ENCODE results near the gene RBM19.

Gene RBM19

DNA sequence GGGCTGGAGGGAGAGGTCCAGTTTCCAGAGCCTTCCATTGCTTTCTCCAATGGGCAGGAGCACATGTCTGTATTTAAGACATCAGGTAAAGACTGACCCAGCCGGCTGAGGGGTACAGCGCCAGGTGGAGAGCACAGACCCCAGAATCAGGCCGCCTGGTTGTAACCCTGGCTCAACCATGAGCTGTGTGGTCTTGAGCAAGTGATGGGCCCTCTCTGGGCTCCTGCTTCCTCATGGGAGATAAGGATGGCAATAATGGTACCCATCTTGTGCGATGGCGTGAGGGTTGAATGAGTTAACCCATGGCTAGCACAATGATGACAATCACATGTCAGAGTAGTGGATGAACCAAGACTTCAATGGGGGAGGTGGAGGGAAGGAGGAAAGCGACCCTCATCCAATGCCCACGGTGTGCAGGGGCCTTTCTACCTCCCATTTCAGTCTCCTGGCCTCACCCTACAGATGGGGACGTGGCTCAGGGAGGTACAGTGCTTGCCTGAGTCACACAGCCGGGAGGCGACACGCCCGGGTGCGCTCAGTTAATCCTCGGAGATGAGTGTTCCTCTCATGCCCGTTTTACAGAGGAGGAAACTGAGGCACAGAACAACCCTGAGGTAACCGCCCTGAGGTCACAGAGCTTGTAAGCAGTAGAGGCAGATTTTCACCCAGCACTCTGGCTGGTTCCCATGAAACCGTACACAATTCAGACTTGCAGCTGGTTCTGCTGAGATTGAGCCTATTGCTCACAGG, 163.9 kb downstream of the RBM19 start:
- peaks cover 0 to 4% of the 10 kb centered on the region in 2 donors for H3K9me3 ChIP-seq (ENCODE audit: control insufficient read depth in 1 of 2, low read length in 2 of 2)
- no peaks in the 10 kb centered on the region for H3K27me3 ChIP-seq (ENCODE audit: control insufficient read depth in 1 of 2, insufficient read depth in 2 of 2, low read length in 2 of 2)
- H3K4me3 ChIP-seq (ENCODE audit: low read depth in 1 of 2, low read length in 2 of 2) = no peak overlapping the region
- H3K4me1 ChIP-seq (ENCODE audit: control insufficient read depth in 1 of 2, insufficient read depth in 2 of 2, low read length in 2 of 2) = no peaks in the 10 kb centered on the region
- H3K9ac ChIP-seq (ENCODE audit: low read depth in 1 of 2, low read length in 2 of 2) = no peak overlapping the region
- H3K27ac ChIP-seq (ENCODE audit: low read depth, low read length) = no peak overlapping the region
- H3K36me3 ChIP-seq (ENCODE audit: control insufficient read depth in 1 of 2, insufficient read depth in 2 of 2, low read length in 2 of 2) = no peaks in the 10 kb centered on the region

DNA sequence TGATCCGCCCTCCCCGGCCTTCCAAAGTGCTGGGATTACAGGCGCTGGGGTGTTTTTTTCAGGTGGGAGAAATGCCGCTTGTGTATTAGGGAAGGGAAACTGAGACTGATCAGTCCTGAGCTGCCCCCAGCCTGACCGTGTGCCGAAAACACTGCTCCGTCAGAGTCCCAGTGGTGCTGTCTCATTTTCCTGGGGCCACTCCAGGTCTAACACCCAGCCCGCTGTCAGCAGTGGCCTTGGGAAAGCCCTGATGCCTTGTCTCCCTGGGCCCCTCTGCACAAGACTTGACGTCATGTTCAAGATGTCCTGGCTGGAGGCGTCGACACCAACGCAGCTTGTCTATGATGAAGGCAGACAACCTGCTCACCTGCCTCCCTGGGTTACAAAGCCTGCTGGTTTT, 165.9 kb downstream of the RBM19 start:
- H3K4me3 ChIP-seq (ENCODE audit: low read depth in 1 of 2, low read length in 2 of 2) = no peak overlapping the region
- no peak overlapping the region for H3K27ac ChIP-seq (ENCODE audit: low read depth, low read length)
- no peaks in the 10 kb centered on the region for H3K4me1 ChIP-seq (ENCODE audit: control insufficient read depth in 1 of 2, insufficient read depth in 2 of 2, low read length in 2 of 2)
- no peaks in the 10 kb centered on the region for H3K27me3 ChIP-seq (ENCODE audit: control insufficient read depth in 1 of 2, insufficient read depth in 2 of 2, low read length in 2 of 2)
- H3K36me3 ChIP-seq (ENCODE audit: control insufficient read depth in 1 of 2, insufficient read depth in 2 of 2, low read length in 2 of 2) = no peaks in the 10 kb centered on the region
- no peak overlapping the region for H3K9ac ChIP-seq (ENCODE audit: low read depth in 1 of 2, low read length in 2 of 2)
- no peaks in the 10 kb centered on the region for H3K9me3 ChIP-seq (ENCODE audit: control insufficient read depth in 1 of 2, low read length in 2 of 2)

DNA sequence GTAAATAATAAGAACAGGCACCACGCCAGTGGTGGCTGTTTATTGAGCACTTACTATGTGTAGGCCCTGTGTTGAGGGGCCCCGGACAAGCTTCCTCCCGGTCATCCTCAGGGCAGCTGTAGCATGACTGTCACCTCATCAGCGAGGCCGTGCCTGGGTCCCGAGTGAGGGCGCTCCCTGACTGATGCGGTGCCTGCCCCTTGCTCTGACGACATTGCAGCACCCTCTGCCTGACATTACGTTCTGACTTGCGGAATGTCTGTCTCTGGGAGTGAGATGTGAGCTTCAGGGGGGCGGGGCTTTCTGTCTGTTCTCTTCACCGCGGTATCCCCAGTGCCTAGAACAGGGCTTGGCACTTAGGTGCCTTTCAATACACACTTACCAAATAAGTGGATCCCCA, 167.6 kb downstream of the RBM19 start:
- H3K9me3 ChIP-seq (ENCODE audit: control insufficient read depth in 1 of 2, low read length in 2 of 2) = no peaks in the 10 kb centered on the region
- H3K27me3 ChIP-seq (ENCODE audit: control insufficient read depth in 1 of 2, insufficient read depth in 2 of 2, low read length in 2 of 2) = no peaks in the 10 kb centered on the region
- no peak overlapping the region for H3K4me3 ChIP-seq (ENCODE audit: low read depth in 1 of 2, low read length in 2 of 2)
- H3K9ac ChIP-seq (ENCODE audit: low read depth in 1 of 2, low read length in 2 of 2) = no peak overlapping the region
- H3K27ac ChIP-seq (ENCODE audit: low read depth, low read length) = no peak overlapping the region
- H3K36me3 ChIP-seq (ENCODE audit: control insufficient read depth in 1 of 2, insufficient read depth in 2 of 2, low read length in 2 of 2) = no peaks in the 10 kb centered on the region
- no peaks in the 10 kb centered on the region for H3K4me1 ChIP-seq (ENCODE audit: control insufficient read depth in 1 of 2, insufficient read depth in 2 of 2, low read length in 2 of 2)

DNA sequence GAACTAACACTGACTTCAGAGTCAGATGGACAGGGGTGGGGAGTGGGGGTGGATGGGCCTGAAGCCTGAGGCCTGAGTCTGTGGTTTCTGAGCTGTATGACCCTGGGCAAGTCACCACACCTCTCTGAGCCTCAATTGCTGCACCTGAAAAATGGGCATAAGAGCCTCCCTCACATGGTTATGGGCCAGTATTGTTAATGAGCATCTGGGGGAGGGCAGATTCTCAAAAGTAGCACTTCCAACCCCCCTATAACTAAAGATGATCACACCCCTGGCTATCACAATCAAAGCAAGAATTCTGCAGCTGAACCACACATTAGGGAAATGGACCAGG, 168.6 kb downstream of the RBM19 start:
- Histone ChIP-seq H3K27ac (ENCODE audit: low read depth, low read length) (no peak overlapping the region), H3K4me1 (ENCODE audit: control insufficient read depth in 1 of 2, insufficient read depth in 2 of 2, low read length in 2 of 2) (no peaks in the 10 kb centered on the region), H3K9me3 (ENCODE audit: control insufficient read depth in 1 of 2, low read length in 2 of 2) (no peaks in the 10 kb centered on the region), H3K27me3 (ENCODE audit: control insufficient read depth in 1 of 2, insufficient read depth in 2 of 2, low read length in 2 of 2) (no peaks in the 10 kb centered on the region), H3K9ac (ENCODE audit: low read depth in 1 of 2, low read length in 2 of 2) (no peak overlapping the region), H3K4me3 (ENCODE audit: low read depth in 1 of 2, low read length in 2 of 2) (no peak overlapping the region), H3K36me3 (ENCODE audit: control insufficient read depth in 1 of 2, insufficient read depth in 2 of 2, low read length in 2 of 2) (no peaks in the 10 kb centered on the region)

DNA sequence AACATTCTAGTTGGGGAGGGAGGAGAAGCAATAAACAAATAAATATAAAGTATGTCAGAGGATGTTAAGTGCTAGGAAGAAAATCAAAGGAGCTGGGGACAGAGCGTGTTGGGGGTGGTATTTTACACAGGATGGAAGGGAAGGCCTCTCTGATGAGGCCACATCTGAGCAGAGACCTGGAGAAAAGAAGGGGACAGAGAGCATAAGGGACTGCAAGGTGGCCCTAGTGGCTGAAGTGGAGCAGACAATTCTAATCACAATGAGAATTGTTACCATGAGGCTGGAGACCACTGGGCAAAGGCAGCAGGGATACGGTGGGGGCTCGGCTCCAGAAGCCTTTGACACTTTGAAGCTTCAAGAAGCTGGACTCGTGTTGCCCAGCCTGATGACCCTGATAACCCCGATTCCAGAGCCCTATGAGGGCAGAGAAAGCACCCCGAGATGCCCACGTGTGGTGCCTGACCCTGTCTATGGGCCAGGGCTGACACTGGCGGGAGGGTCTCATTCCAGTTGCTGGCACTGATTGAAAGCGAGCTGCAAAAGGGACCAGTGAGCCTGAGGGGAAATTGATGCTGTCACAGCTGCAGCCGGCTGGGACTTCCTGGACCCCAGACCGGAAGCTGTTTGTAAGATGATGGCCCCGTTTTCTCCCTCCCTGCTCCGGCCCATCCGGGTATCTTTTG, 169.1 kb downstream of the RBM19 start:
- Histone ChIP-seq H3K9me3 (ENCODE audit: control insufficient read depth in 1 of 2, low read length in 2 of 2) (no peaks in the 10 kb centered on the region), H3K27me3 (ENCODE audit: control insufficient read depth in 1 of 2, insufficient read depth in 2 of 2, low read length in 2 of 2) (no peaks in the 10 kb centered on the region), H3K4me1 (ENCODE audit: control insufficient read depth in 1 of 2, insufficient read depth in 2 of 2, low read length in 2 of 2) (no peaks in the 10 kb centered on the region), H3K4me3 (ENCODE audit: low read depth in 1 of 2, low read length in 2 of 2) (no peak overlapping the region), H3K27ac (ENCODE audit: low read depth, low read length) (no peak overlapping the region), H3K9ac (ENCODE audit: low read depth in 1 of 2, low read length in 2 of 2) (no peak overlapping the region), H3K36me3 (ENCODE audit: control insufficient read depth in 1 of 2, insufficient read depth in 2 of 2, low read length in 2 of 2) (no peaks in the 10 kb centered on the region)

DNA sequence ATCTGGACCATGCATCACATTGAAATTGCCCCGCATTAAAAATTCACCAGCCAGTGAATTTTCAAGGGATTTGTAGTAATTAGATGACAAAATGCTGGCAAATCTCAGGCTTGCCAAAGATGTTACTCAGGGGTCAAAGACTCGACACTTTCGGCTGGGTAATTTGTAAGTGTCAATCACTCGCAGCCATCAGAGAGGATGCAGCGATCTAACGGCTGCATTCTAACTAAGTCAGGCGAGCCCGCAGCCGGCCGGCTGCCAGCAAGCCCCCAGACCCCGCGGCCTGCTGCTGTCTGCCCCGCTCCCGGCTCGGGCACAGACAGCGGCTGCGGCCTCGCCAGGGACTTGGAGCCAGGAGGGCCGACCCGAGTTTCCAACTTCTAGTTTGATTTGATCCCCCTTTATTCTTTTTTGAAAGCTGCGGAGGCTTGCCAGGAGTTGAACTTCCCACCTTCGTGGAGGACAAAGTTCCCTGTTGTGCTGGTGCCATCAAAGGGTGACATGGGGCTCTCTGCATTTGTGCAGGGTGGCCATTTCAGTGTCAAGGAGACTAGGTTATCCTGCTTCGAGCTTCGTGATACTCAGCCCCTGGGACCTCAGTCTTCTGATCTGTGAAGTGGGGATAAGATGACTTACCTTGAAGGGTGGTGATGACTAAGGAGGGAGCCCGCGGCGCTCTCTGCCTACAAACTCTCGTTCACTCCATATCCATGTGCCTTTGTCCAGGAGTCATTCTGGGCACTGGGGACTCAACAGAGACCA, 169.9 kb downstream of the RBM19 start:
- Histone ChIP-seq H3K9ac (ENCODE audit: low read depth in 1 of 2, low read length in 2 of 2) (no peak overlapping the region), H3K4me3 (ENCODE audit: low read depth in 1 of 2, low read length in 2 of 2) (no peak overlapping the region), H3K27ac (ENCODE audit: low read depth, low read length) (no peak overlapping the region), H3K4me1 (ENCODE audit: control insufficient read depth in 1 of 2, insufficient read depth in 2 of 2, low read length in 2 of 2) (no peaks in the 10 kb centered on the region), H3K9me3 (ENCODE audit: control insufficient read depth in 1 of 2, low read length in 2 of 2) (no peaks in the 10 kb centered on the region), H3K27me3 (ENCODE audit: control insufficient read depth in 1 of 2, insufficient read depth in 2 of 2, low read length in 2 of 2) (no peaks in the 10 kb centered on the region), H3K36me3 (ENCODE audit: control insufficient read depth in 1 of 2, insufficient read depth in 2 of 2, low read length in 2 of 2) (no peaks in the 10 kb centered on the region)

DNA sequence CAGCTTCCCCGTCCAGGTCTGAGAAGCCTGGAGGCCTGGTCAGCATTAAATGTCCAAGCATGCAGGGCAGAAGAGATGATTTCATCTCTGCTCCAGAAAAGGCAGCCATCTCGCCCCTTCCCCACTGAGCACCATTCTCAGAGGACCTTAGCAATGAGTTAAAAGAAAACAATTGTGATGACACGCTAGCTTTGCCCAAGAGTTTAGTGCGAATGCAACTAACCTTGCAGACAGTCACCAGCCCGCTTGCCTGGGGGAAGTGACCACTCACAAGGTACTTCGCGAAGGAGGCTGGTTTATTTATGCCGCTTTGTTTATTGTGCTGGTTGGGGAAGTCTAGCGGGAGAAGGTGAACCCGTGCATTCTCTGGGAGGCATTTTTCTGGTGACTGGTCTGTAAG, 170.7 kb downstream of the RBM19 start:
- Histone ChIP-seq H3K9ac (ENCODE audit: low read depth in 1 of 2, low read length in 2 of 2) (no peak overlapping the region), H3K4me1 (ENCODE audit: control insufficient read depth in 1 of 2, insufficient read depth in 2 of 2, low read length in 2 of 2) (no peaks in the 10 kb centered on the region), H3K4me3 (ENCODE audit: low read depth in 1 of 2, low read length in 2 of 2) (no peak overlapping the region), H3K9me3 (ENCODE audit: control insufficient read depth in 1 of 2, low read length in 2 of 2) (no peaks in the 10 kb centered on the region), H3K36me3 (ENCODE audit: control insufficient read depth in 1 of 2, insufficient read depth in 2 of 2, low read length in 2 of 2) (no peaks in the 10 kb centered on the region), H3K27ac (ENCODE audit: low read depth, low read length) (no peak overlapping the region), H3K27me3 (ENCODE audit: control insufficient read depth in 1 of 2, insufficient read depth in 2 of 2, low read length in 2 of 2) (no peaks in the 10 kb centered on the region)

DNA sequence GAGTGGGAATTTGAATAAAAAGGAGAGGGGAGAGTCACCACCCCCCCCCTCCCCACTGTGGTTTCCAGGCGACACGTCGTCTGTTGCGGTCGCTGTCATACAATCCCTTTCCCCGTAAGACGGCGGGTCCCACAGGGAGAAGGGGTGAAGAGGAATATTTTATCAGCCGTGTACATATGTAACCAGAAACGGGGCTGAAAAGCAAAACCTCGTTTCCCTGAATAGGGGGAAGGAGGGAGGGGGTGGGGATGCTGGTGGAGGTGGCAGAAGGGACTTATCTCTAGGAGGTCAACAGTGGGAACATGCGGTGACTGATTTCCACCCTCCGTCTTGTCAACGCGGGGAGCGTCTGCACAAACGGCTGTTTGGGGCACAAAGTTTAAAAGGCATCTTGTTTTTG, 171.4 kb downstream of the RBM19 start:
- Histone ChIP-seq H3K4me1 (ENCODE audit: control insufficient read depth in 1 of 2, insufficient read depth in 2 of 2, low read length in 2 of 2) (no peaks in the 10 kb centered on the region), H3K36me3 (ENCODE audit: control insufficient read depth in 1 of 2, insufficient read depth in 2 of 2, low read length in 2 of 2) (no peaks in the 10 kb centered on the region), H3K27me3 (ENCODE audit: control insufficient read depth in 1 of 2, insufficient read depth in 2 of 2, low read length in 2 of 2) (no peaks in the 10 kb centered on the region), H3K9me3 (ENCODE audit: control insufficient read depth in 1 of 2, low read length in 2 of 2) (no peaks in the 10 kb centered on the region), H3K4me3 (ENCODE audit: low read depth in 1 of 2, low read length in 2 of 2) (no peak overlapping the region), H3K27ac (ENCODE audit: low read depth, low read length) (no peak overlapping the region), H3K9ac (ENCODE audit: low read depth in 1 of 2, low read length in 2 of 2) (no peak overlapping the region)

DNA sequence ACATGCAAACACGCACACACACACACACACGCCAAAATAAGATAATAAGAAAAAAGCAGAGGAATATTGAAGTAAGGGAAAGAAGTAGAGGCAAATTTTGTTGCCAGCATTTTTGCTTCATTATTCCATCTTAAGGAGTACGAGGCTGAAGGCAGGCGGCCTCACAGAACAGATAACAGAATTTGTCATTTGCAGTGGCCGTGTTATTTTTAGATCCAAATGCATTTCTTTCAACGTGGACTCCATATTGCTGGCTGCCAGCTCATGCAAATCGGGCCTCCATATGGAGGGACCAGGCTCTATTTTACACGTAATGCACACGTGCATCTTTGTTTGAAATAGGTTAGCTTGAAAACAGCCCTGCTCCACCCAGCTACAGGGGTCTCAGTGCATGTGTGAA, 172.9 kb downstream of the RBM19 start:
- no peaks in the 10 kb centered on the region for H3K27me3 ChIP-seq (ENCODE audit: control insufficient read depth in 1 of 2, insufficient read depth in 2 of 2, low read length in 2 of 2)
- H3K4me1 ChIP-seq (ENCODE audit: control insufficient read depth in 1 of 2, insufficient read depth in 2 of 2, low read length in 2 of 2) = no peaks in the 10 kb centered on the region
- H3K36me3 ChIP-seq (ENCODE audit: control insufficient read depth in 1 of 2, insufficient read depth in 2 of 2, low read length in 2 of 2) = no peaks in the 10 kb centered on the region
- H3K4me3 ChIP-seq (ENCODE audit: low read depth in 1 of 2, low read length in 2 of 2) = no peak overlapping the region
- no peak overlapping the region for H3K9ac ChIP-seq (ENCODE audit: low read depth in 1 of 2, low read length in 2 of 2)
- H3K27ac ChIP-seq (ENCODE audit: low read depth, low read length) = no peak overlapping the region
- no peaks in the 10 kb centered on the region for H3K9me3 ChIP-seq (ENCODE audit: control insufficient read depth in 1 of 2, low read length in 2 of 2)

DNA sequence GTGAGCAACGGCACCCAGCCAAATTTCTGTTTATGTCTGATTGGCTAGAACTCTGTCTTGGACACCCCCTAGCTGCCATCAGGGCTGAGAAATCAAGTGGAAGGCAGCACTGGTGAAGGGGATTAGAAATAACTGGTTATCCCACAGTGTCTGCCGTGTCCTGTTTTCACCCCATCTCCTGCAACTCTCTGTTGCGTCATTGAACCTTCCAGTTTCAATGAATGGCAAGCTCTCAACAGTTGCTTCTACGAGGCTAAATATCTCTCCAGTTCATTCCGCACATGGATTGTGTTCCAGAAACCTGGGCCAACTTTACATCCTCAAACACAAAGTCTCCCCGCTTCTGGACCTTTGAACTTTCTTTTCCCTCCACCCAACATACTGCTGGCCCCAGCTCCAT, 173.7 kb downstream of the RBM19 start:
- H3K4me1 ChIP-seq (ENCODE audit: control insufficient read depth in 1 of 2, insufficient read depth in 2 of 2, low read length in 2 of 2) = no peaks in the 10 kb centered on the region
- no peaks in the 10 kb centered on the region for H3K27me3 ChIP-seq (ENCODE audit: control insufficient read depth in 1 of 2, insufficient read depth in 2 of 2, low read length in 2 of 2)
- H3K9ac ChIP-seq (ENCODE audit: low read depth in 1 of 2, low read length in 2 of 2) = no peak overlapping the region
- H3K4me3 ChIP-seq (ENCODE audit: low read depth in 1 of 2, low read length in 2 of 2) = no peak overlapping the region
- no peaks in the 10 kb centered on the region for H3K36me3 ChIP-seq (ENCODE audit: control insufficient read depth in 1 of 2, insufficient read depth in 2 of 2, low read length in 2 of 2)
- no peaks in the 10 kb centered on the region for H3K9me3 ChIP-seq (ENCODE audit: control insufficient read depth in 1 of 2, low read length in 2 of 2)
- no peak overlapping the region for H3K27ac ChIP-seq (ENCODE audit: low read depth, low read length)
